Right lobe of liver (tissue), 6 donors: Measurements from ENCODE around the gene IP6K3. TPM values are rescaled to one million over a fixed set of nuclear protein-coding genes. Genes with fewer than 3 reads are reported as not detected.

Source experiments
- ATAC-seq, 4 donors: fragments of 200-7000 bp; cut with Tn5 transposase; one replicate each; pipeline ENCODE4 v1.9.1; 2020; ENCODE audit warnings: mild to moderate bottlenecking in 4 of 4, moderate library complexity in 4 of 4
- DNase-seq, 3 donors: peaks; one replicate each; pipeline ENCODE4 v3.0.0-alpha.2; 2020
- H3K27ac ChIP-seq, 3 donors: fragments of 200-600 bp; one replicate each; pipeline ENCODE4 v1.8.0; 2022
- H3K27me3 ChIP-seq, 2 donors: fragments of 200-600 bp; one replicate each; pipeline ENCODE4 v1.8.0; 2022
- H3K36me3 ChIP-seq, 4 donors: fragments of 200-600 bp; sonication (generic) in 1 of 4; one replicate each; pipeline versions ENCODE4 v1.5.1 to v1.8.0; 2017 to 2022; ENCODE audit warnings: control low read depth in 1 of 4
- H3K4me1 ChIP-seq, 4 donors: fragments of 200-600 bp; sonication (generic) in 1 of 4; one replicate each; pipeline versions ENCODE4 v1.5.1 to v1.8.0; 2017 to 2022; ENCODE audit warnings: control low read depth in 1 of 4
- H3K4me3 ChIP-seq, 3 donors: fragments of 200-600 bp; one replicate each; pipeline ENCODE4 v1.8.0; 2022
- H3K9me3 ChIP-seq, 4 donors: fragments of 200-600 bp; sonication (generic) in 1 of 4; one replicate each; pipeline versions ENCODE4 v1.5.1 to v1.8.0; 2017 to 2022; ENCODE audit warnings: control low read depth in 1 of 4
- CTCF ChIP-seq, 4 donors: fragments of 200-600 bp in 3 of 4; fragments of 450-650 bp in 1 of 4; IDR thresholded peaks; one replicate each; pipeline versions ENCODE4 v1.5.1 to v1.8.0; 2016 to 2022; ENCODE audit warnings: antibody characterized with exemption in 4 of 4, mild to moderate bottlenecking in 2 of 4
- POLR2A ChIP-seq: fragments of 450-650 bp; IDR thresholded peaks from one replicate; pipeline ENCODE4 v1.6.1; 2017; ENCODE audit warnings: antibody characterized with exemption, mild to moderate bottlenecking
- whole genome bisulfite sequencing: methylation state at CpG from one replicate; pipeline ENCODE4 v1.1.6; 2018; ENCODE audit warnings: low coverage, low lambda C conversion rate; ENCODE audit not compliant: insufficient coverage; ENCODE audit errors: missing lambda C conversion rate; 5-methylcytosine and 5-hydroxymethylcytosine counted together
- intact Hi-C, 2 donors: fragments of 100-400 bp; cut with DNase I; formaldehyde crosslinking; loops; one replicate each; pipeline versions ENCODE4 v1.11.2 to v1.14.1; 2022
- total RNA-seq, 6 experiments: library from RNA; depleted of rRNA in 2 of 6; stranded (reverse); fragments of >200 nt in 2 of 6; fragmentation: NEBNext Ultra II Directional in 3 of 6; extraction: Animal tissue kit (Norgen Biotek cat#: 25700) in 3 of 6; gene quantifications; one replicate each; pipeline versions ENCODE4 v1.1.0 to v1.2.4, GENCODE V29; 2016 to 2023
- donor health status: DM: no; HTN: yes; CAD: no.
- donor health status: DM: no; HTN: no; CAD: no.
- donor health status: DM: no; HTN: no; CAD: no.
- donor health status: DM: no; HTN: yes; CAD: no.
- donor health status: DM: no; HTN: yes; CAD: no.

The IP6K3 gene
- total RNA-seq, 6 experiments from 2014 or later = 4.8 to 28.0 (median 9.7) TPM

DNA sequence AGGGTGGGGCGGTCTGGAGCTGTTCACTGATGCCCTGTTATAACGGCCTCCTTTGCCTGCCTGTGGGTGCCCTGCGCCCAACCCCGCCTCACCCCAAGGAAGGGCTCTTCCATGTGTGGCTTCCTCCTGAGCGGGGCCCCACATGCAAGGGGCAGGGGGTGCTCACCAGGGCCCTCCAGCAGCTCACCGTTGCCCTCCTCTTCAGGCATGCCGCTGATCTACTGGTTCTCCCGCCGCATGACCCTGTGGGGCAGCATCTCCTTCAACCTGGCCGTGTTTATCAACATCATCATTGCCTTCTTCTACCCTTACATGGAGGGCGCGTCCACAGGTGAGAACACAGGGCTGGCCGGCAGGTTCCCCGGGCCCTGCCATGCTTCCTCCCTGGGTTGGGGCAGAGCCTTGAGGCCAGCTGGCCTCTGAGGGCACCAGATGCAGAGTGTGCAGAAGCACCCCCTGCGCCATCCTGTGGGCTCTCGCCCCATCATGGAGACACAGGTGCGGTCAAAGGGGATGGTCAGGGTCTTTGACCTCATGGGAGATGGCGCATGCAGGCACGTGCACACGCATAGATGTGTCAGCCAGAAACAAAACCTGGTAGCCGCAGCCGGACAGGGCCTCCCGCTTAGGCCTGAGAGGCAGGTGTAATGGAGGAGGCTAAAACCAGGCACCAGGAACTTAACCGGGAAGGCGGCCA lies 58.1 kb downstream of the IP6K3 start:
- no peaks in the 10 kb centered on the region for H3K36me3 ChIP-seq
- no CpG with 5 or more reads among the region's 25 CpGs for whole genome bisulfite sequencing

DNA sequence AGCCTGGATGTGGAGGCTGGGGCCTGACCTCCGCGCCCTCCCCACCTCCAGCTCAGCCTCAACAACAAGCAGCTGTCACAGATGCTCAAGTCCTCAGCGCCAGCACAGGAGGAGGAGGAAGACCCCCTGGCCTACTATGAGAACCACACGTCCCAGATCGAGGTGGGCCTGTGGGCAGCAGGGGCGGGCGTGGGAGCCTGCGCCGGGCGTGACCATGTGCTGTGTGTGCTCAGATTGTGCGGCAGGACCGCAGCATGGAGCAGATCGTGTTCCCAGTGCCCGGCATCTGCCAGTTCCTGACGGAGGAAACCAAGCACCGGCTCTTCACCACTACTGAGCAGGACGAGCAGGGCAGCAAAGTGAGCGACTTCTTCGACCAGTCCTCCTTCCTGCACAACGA lies 58.7 kb downstream of the IP6K3 start:
- no peaks in the 10 kb centered on the region for H3K9me3 ChIP-seq
- WGBS = 89% methylated on average over 7 of the region's 20 CpGs
- no peak overlapping the region for H3K27ac ChIP-seq
- DNase-seq (no peak), ATAC-seq (no peak)
- intact Hi-C loops = loop anchor here in 1 of 2 donors (5.0 kb wide), 1 partner anchor 86 kb away; no protein-coding TSS in a partner anchor
- no peaks in the 10 kb centered on the region for H3K36me3 ChIP-seq
- no peaks in the 10 kb centered on the region for H3K27me3 ChIP-seq
- TF ChIP-seq CTCF (IDR thresholded peaks at IDR 0.05) (no peak), POLR2A (no peak)
- H3K4me3 ChIP-seq = no peak overlapping the region
- no peaks in the 10 kb centered on the region for H3K4me1 ChIP-seq

More for the DNA sequence above, 58.1 kb downstream of the IP6K3 start:
- intact Hi-C loops = loop anchor here in 1 of 2 donors (5.0 kb wide), 1 partner anchor 86 kb away; no protein-coding TSS in a partner anchor
- no peaks in the 10 kb centered on the region for H3K4me1 ChIP-seq
- no peak for TF ChIP-seq POLR2A
- no peak for TF ChIP-seq CTCF (IDR thresholded peaks at IDR 0.05)
- H3K27me3 ChIP-seq = no peaks in the 10 kb centered on the region
- H3K27ac ChIP-seq = no peak overlapping the region
- no peak overlapping the region for H3K4me3 ChIP-seq
- DNase-seq (peak in 1 of 3 donors; percentile 46), ATAC-seq (no peak)
- H3K9me3 ChIP-seq = no peaks in the 10 kb centered on the region

DNA sequence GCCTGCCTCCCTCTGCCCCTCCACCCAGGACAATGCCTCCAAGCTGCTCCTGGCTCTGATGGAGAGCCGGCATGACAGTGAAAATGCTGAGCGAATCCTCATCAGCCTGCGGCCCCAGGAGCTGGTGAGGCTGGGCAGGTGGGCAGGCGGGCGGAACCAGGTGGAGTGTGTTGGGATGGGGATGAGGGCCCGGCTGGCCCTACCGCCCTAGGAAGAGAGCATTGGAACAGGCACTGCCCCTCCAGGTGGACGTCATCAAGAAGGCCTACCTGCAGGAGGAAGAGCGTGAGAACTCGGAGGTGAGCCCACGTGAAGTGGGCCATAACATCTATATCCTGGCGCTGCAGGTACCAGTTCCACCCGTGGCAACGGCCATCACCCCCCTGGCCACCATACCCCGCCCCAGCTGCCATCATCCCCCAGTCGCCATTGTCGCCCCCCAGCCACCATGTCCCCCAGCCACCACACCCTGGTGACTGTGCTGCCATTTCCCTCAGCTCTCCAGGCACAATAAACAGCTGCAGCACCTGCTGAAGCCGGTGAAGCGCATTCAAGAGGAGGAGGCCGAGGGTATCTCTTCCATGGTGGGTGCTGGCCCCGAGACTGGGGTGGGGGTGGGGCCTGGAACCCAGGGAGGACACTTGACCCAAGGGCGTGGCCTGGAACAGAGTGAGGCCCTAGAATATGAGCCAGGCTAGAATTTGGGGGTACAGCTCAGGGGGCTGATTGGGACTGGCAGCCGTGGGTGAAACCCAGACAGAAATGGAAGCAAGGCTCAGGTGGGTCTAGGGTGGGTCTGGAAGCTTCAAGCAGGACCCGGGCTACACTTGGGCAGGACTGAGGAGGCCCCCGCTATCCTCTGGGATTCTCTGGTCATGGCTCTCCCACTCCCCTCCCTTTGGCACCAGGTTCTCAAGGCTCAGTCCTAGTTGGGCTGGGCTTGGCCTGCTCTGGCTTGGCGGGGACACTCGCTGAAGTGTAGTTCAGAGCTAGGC lies 59.4 kb downstream of the IP6K3 start:
- Histone ChIP-seq H3K27me3 (no peaks in the 10 kb centered on the region), H3K9me3 (no peaks in the 10 kb centered on the region), H3K4me3 (no peak overlapping the region), H3K27ac (no peak overlapping the region), H3K4me1 (no peaks in the 10 kb centered on the region), H3K36me3 (no peaks in the 10 kb centered on the region)
- intact Hi-C loops = loop anchor here in 1 of 2 donors (5.0 kb wide), 1 partner anchor 85 kb away; no protein-coding TSS in a partner anchor
- WGBS = 70% methylated on average over 2 of the region's 27 CpGs
- no peak for TF ChIP-seq CTCF (IDR thresholded peaks at IDR 0.05)
- no peak for TF ChIP-seq POLR2A
- ATAC-seq (no peak), DNase-seq (no peak)

DNA sequence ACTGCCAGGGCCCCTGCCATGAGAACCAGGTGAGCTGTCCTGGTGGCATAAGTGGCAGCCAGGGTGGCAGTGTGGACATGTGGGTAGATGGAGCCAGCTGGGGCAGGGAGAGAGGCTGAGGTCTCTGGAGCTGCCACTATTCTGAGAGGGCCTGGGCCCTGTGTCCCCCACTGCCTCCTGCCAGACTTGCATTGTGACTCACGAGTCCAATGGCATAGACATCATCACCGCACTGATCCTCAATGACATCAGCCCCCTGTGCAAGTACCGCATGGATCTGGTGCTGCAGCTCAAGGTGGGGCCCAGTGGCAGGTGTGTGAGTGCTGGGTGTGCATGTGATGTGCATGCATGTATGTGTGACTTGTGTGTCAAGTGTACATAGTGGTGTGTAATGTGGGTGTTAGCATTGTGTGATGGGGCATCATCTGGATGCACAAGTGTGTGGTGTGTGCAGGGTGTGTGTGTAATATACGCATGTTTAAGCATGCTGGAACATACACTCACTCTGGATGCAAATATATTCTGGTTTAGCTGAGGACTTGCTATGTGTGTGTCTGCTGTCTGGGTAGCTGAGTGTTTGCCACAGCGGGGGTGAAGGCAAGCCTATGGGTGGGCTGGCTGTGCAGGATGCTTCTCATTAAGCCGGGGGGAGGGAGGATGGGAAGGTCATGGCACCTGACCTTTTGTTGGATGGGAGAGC lies 60.3 kb downstream of the IP6K3 start:
- 51% methylated on average over 5 of the region's 6 CpGs for WGBS
- H3K27ac ChIP-seq = no peak overlapping the region
- intact Hi-C loops = loop anchor here in 1 of 2 donors (5.0 kb wide), 1 partner anchor 84 kb away; no protein-coding TSS in a partner anchor
- no peaks in the 10 kb centered on the region for H3K9me3 ChIP-seq
- no peaks in the 10 kb centered on the region for H3K4me1 ChIP-seq
- H3K27me3 ChIP-seq = no peaks in the 10 kb centered on the region
- no peak overlapping the region for H3K4me3 ChIP-seq
- TF ChIP-seq CTCF (IDR thresholded peaks at IDR 0.05) (no peak), POLR2A (no peak)
- H3K36me3 ChIP-seq = no peaks in the 10 kb centered on the region
- no peak for DNase-seq
- ATAC-seq = no peak
